Coronary artery (tissue), 2 donors: Measurements from ENCODE around the gene DOCK11.
"Not testable (repeated sequence)": the region's sequence is repeated elsewhere in the genome, so short reads cannot be mapped to it uniquely, and the experiment has no call there.

Experiments
- DNase-seq: peaks from one replicate; pipeline ENCODE4 v3.0.0-alpha.2; 2017; ENCODE audit warnings: low spot score
- H3K27ac ChIP-seq, 2 donors: fragments of 200-600 bp; sonication (generic); one replicate each; pipeline ENCODE4 v1.5.1; 2016 to 2019
- H3K4me3 ChIP-seq: fragments of 200-600 bp; sonication (generic); 2 replicates; pipeline ENCODE4 v1.5.1; 2016; ENCODE audit warnings: mild to moderate bottlenecking, moderate library complexity
- TF ChIP-seq, protein P1 (sequence below): fragments of 200-600 bp; sonication (generic); IDR thresholded peaks from one replicate; pipeline ENCODE4 v1.5.1; 2019; ENCODE audit warnings: antibody characterized with exemption

Gene DOCK11

DNA sequence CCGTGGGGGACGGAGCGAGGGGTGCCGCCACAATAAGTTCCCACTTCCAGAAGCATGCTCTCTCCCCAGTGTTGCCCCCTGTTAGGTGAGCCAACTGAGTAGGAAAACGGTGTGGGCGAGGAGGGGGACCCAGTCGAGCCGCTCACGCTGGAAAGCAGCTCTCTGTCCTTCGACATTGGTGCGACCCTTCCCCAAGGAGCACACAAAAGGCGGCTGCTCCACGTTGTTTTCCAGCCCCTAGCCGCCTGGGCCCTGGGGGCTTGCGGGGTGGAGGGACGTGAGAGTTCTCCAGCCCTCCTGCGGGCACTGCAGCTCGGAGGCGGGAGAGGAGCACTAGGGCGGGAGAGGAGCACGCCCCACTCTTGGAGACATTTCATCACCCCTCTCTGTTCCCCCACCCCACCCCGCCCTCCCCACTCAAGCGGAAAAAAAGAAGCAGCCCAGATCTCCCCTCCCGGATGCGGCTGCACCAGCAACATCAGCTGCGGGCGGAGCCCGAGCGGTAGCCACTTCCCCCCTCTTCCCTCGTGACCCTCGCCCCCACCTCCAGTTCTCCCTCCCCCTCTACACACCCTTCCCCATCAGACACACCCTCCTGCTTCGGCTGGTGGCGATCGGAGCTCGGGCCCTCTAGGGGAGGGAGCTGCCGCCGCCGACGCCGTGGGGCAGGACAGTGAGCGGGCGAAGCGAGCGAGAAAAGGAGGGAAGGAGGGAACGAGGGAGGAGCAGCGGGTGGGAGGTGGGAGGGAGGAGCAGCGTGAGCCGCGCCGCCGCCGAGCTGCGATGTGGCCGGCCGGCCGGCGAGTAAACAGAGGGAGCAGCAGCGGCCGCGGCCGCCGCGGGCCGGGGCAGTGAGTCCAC is at the start of gene DOCK11:
TSS of gene DOCK11 (plus strand) at position 755 of the 861 bp plus-strand sequence. CDS start 157 bp downstream, outside the sequence.
- peak; percentile 89 for DNase-seq
- peak within 1 kb of the TSS; percentile 78 to 95 for H3K27ac ChIP-seq
- peak within 1 kb of the TSS; percentile 89 for H3K4me3 ChIP-seq
- TF ChIP-seq, protein P1, sequence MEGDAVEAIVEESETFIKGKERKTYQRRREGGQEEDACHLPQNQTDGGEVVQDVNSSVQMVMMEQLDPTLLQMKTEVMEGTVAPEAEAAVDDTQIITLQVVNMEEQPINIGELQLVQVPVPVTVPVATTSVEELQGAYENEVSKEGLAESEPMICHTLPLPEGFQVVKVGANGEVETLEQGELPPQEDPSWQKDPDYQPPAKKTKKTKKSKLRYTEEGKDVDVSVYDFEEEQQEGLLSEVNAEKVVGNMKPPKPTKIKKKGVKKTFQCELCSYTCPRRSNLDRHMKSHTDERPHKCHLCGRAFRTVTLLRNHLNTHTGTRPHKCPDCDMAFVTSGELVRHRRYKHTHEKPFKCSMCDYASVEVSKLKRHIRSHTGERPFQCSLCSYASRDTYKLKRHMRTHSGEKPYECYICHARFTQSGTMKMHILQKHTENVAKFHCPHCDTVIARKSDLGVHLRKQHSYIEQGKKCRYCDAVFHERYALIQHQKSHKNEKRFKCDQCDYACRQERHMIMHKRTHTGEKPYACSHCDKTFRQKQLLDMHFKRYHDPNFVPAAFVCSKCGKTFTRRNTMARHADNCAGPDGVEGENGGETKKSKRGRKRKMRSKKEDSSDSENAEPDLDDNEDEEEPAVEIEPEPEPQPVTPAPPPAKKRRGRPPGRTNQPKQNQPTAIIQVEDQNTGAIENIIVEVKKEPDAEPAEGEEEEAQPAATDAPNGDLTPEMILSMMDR: no peak

DNA sequence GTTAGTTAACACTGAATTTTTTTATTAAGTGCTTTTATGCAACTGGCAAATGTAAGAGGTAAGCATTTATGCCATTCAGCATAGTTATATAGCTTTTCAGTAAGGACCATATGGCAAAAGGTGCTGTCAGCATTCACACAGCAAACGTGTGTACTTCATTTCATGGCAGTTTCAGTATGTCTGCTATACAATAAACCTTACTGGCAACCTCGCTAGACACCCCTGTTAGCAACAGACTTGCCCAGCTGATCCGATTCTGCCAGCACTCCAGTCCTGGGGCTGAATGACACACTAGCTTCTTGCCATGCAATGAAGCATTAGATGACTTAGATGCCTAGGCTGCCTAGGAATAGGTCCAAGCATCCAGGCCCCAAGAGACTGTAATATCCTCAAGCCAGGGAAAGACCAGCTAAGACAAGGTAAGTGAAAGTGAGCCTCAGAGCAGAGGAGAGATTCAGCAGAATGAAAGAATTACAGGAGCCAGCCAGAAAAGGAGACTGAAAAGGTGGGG is 47.3 kb upstream of the DOCK11 start:
- Histone ChIP-seq H3K27ac (no peak overlapping the region), H3K4me3 (no peak overlapping the region)
- DNase-seq: no peak
- TF ChIP-seq, protein P1: no peak

DNA sequence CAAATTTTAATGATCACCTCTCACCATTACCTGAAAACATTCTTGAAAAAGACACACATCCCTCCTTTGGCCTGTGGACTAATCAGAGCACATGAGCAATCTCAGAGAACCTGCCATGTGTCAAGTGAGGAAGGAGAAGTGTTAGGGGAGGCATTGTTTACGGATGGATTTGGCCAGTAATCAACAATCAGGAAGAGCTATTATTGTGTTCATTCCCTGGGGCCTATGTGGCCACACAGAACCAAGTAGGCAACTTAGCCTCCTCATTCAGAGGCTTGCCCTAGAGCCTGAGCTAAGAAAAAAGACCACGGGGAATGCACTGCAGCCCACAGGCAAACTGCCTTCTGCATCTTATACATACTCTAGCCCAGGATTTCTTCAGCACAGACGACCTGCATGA is 40.6 kb upstream of the DOCK11 start:
- Histone ChIP-seq H3K27ac (no peak overlapping the region), H3K4me3 (no peak overlapping the region)
- DNase-seq: no peak
- TF ChIP-seq, protein P1: no peak

DNA sequence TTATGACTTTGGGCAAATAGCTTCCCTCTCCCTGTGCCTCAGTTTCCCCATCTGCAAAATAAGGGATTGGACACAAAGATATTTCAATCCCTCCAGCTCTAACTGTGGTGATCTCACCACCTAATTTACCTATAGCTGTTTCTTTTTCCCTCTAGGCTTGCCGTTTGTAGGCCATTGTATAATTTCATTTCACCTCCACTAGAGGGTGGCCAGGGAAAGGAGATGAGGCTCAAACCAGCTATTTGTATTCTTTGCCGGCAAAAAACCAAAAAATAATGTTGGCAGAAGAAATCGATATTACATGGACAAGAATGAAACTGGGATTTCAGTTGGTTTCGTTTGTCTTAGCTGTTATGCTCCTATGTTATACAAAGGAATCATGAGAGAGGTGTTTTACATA is 36.1 kb upstream of the DOCK11 start:
- TF ChIP-seq, protein P1: peak; percentile 35
- DNase-seq: no peak
- Histone ChIP-seq H3K4me3 (no peak overlapping the region), H3K27ac (no peak overlapping the region)

DNA sequence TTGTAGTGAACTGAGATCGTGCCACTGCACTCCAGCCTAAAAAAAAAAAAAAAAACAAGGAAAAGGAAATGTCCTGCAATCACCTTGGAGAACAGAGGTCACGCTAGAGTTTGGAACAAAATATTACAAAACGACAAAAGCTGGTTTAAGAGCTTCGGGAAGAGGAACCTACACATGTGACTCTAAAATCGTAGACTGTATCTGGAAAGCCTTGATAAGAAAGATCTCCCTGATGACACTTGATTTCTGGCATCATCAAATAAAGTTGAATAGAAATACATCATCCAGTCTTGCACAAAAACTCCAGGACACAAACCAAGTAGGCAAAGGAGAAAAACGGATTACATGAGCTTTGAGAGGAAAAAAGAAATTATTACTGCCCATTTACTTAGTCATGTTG is 31.1 kb upstream of the DOCK11 start:
- no peak overlapping the region for H3K27ac ChIP-seq
- DNase-seq: no peak
- TF ChIP-seq, protein P1: no peak
- no peak overlapping the region for H3K4me3 ChIP-seq

DNA sequence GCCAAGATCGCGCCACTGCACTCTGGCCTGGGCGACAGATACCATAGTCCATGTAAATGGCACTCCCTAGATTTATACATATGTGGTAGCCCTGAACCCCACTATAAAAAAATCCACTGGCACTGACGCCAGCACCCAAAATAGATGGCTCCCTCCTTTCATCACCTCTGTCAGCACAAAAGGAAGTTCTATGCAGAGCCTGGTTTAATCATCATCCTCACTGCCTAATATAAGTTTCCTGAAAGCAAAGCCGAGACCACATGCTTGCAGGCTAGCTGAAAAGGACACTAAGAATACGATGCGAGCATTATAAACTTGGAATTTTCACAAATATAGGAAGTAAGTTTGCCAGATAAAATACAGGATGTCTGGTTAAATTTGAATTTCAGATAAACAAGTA is 27.5 kb upstream of the DOCK11 start:
- TF ChIP-seq, protein P1: no peak
- Histone ChIP-seq H3K4me3 (no peak overlapping the region), H3K27ac (no peak overlapping the region)
- no peak for DNase-seq

DNA sequence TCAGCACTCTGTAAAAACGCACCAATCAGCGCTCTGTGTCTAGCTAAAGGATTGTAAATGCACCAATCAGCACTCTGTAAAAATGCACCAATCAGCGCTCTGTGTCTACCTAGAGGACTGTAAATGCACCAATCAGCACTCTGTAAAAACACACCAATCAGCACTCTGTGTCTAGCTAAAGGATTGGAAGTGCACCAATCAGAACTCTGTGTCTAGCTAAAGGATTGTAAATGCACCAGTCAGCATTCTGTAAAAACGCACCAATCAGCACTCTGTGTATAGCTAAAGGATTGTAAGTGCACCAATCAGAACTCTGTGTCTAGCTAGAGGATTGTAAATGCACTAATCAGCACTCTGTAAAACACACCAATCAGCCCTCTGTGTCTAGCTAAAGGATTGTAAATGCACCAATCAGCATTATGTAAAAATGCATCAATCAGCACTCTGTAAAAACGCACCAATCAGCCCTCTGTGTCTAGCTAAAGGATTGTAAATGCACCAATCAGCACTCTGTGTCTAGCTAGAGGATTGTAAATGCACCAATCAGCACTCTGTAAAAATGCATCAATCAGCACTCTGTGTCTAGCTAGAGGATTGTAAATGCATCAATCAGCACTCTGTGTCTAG is 24.8 kb upstream of the DOCK11 start:
- H3K27ac ChIP-seq, DNase-seq, H3K4me3 ChIP-seq: not testable (repeated sequence)
